Gastroesophageal sphincter (tissue), 4 donors: ENCODE data around the gene CCDC127. TPM values are rescaled to one million over a fixed set of nuclear protein-coding genes. Genes with fewer than 3 reads are reported as not detected.

ENCODE experiments used
- ATAC-seq: fragments of 150-250 bp; one replicate; pipeline ENCODE4 v1.9.1; 2016; ENCODE audit warnings: mild to moderate bottlenecking, moderate library complexity
- H3K27ac ChIP-seq, 4 donors: fragments of 200-600 bp; sonication (generic) in 3 of 4; 1 replicate in 3 of 4; 2 replicates in 1 of 4; pipeline ENCODE4 v1.5.1; 2016 to 2019
- H3K27me3 ChIP-seq: fragments of 200-600 bp; sonication (generic); one replicate; pipeline ENCODE4 v1.5.1; 2019
- H3K36me3 ChIP-seq, 2 donors: fragments of 200-600 bp; sonication (generic); one replicate each; pipeline ENCODE4 v1.5.1; 2019; ENCODE audit warnings: control low read depth in 1 of 2
- H3K4me1 ChIP-seq, 3 donors: fragments of 200-600 bp; sonication (generic); 1 replicate in 2 of 3; 2 replicates in 1 of 3; pipeline ENCODE4 v1.5.1; 2016 to 2019; ENCODE audit warnings: control low read depth in 2 of 3
- H3K4me3 ChIP-seq, 2 donors: fragments of 200-600 bp; sonication (generic); one replicate each; pipeline ENCODE4 v1.5.1; 2019; ENCODE audit warnings: mild to moderate bottlenecking in 1 of 2, moderate library complexity in 1 of 2
- H3K9me3 ChIP-seq, 3 donors: fragments of 200-600 bp; sonication (generic); one replicate each; pipeline ENCODE4 v1.5.1; 2017 to 2019; ENCODE audit warnings: control low read depth in 2 of 3
- EP300 ChIP-seq: sonication (generic); formaldehyde crosslinking; IDR thresholded peaks from one replicate; pipeline ENCODE4 v1.6.1; 2017; ENCODE audit warnings: antibody characterized with exemption, mild to moderate bottlenecking
- POLR2A ChIP-seq, 2 donors: fragments of 450-650 bp; IDR thresholded peaks; one replicate each; pipeline ENCODE4 v1.6.1; 2017; ENCODE audit warnings: antibody characterized with exemption in 2 of 2, mild to moderate bottlenecking in 2 of 2, moderate library complexity in 1 of 2
- POLR2AphosphoS5 ChIP-seq: sonication (generic); formaldehyde crosslinking; IDR thresholded peaks from one replicate; pipeline ENCODE4 v1.6.1; 2017; ENCODE audit warnings: antibody characterized with exemption
- WGBS, 2 donors: methylation state at CpG; one replicate each; pipeline ENCODE4 v1.1.5; 2018; ENCODE audit warnings: low coverage in 1 of 2; 5-methylcytosine and 5-hydroxymethylcytosine counted together
- total RNA-seq, 4 donors: library from RNA; depleted of rRNA; stranded (reverse); fragments of >200 nt; gene quantifications; one replicate each; pipeline ENCODE4 v1.1.0, GENCODE V29; 2016
- TF ChIP-seq, protein P1 (sequence below), 4 experiments: fragments of 200-600 bp in 2 of 4; fragments of 450-650 bp in 2 of 4; sonication (generic) in 1 of 4; IDR thresholded peaks; one replicate each; pipeline ENCODE4 v1.5.1; 2017 to 2019; ENCODE audit warnings: antibody characterized with exemption in 4 of 4, mild to moderate bottlenecking in 2 of 4, moderate library complexity in 2 of 4

The CCDC127 gene
- total RNA-seq, 4 donors from 2014 or later = 6.5 to 11.7 (median 8.2) TPM

GRCh38 chr5:206406-206805, 11.5 kb downstream of the CCDC127 start:
- WGBS, 2 donors = 47 to 74% methylated on average over 5 to 7 of the region's 11 CpGs
- Histone ChIP-seq H3K27ac (no peak overlapping the region), H3K4me3 (no peak overlapping the region), H3K27me3 (no peaks in the 10 kb centered on the region), H3K9me3 (no peaks in the 10 kb centered on the region), H3K4me1 (peaks cover 0 to 18% (median 0%) of the 10 kb centered on the region in 3 donors), H3K36me3 (peaks cover 0 to 58% of the 10 kb centered on the region in 2 donors)
- TF ChIP-seq POLR2A (IDR thresholded peaks at IDR 0.05) (no peak), POLR2AphosphoS5 (no peak), EP300 (no peak)
- TF ChIP-seq, protein P1, sequence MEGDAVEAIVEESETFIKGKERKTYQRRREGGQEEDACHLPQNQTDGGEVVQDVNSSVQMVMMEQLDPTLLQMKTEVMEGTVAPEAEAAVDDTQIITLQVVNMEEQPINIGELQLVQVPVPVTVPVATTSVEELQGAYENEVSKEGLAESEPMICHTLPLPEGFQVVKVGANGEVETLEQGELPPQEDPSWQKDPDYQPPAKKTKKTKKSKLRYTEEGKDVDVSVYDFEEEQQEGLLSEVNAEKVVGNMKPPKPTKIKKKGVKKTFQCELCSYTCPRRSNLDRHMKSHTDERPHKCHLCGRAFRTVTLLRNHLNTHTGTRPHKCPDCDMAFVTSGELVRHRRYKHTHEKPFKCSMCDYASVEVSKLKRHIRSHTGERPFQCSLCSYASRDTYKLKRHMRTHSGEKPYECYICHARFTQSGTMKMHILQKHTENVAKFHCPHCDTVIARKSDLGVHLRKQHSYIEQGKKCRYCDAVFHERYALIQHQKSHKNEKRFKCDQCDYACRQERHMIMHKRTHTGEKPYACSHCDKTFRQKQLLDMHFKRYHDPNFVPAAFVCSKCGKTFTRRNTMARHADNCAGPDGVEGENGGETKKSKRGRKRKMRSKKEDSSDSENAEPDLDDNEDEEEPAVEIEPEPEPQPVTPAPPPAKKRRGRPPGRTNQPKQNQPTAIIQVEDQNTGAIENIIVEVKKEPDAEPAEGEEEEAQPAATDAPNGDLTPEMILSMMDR (IDR thresholded peaks at IDR 0.05) = no peak
- ATAC-seq = no peak

GRCh38 chr5:204966-205670, 12.8 kb downstream of the CCDC127 start:
- Histone ChIP-seq H3K36me3 (peaks cover 0 to 58% of the 10 kb centered on the region in 2 donors), H3K4me1 (peaks cover 0 to 18% (median 0%) of the 10 kb centered on the region in 3 donors), H3K27ac (no peak overlapping the region), H3K27me3 (no peaks in the 10 kb centered on the region), H3K4me3 (no peak overlapping the region), H3K9me3 (no peaks in the 10 kb centered on the region)
- no peak for ATAC-seq
- no peak for TF ChIP-seq EP300
- no peak for TF ChIP-seq POLR2AphosphoS5
- no peak for TF ChIP-seq POLR2A (IDR thresholded peaks at IDR 0.05)
- TF ChIP-seq, protein P1 (IDR thresholded peaks at IDR 0.05) = no peak
- 93 to 94% methylated on average over 15 to 18 of the region's 30 CpGs for WGBS, 2 donors

DNA sequence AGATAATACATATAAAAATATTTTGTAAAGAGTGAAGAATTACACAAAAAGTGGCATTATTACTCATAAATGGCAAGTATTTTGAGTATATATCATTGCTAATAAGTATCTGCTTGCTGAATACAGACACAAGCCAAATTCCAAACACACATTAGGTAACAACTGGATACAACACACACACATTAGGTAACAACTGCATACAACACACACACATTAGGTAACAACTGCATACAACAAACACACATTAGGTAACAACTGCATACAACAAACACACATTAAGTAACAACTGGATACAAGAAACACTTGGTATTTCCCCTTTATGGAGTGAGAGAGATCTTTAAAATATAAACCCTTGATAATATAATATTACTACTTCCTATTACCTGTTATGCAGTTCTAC, 13.5 kb downstream of the CCDC127 start:
- H3K4me1 ChIP-seq = peaks cover 0 to 13% (median 0%) of the 10 kb centered on the region in 3 donors
- H3K27ac ChIP-seq = no peak overlapping the region
- TF ChIP-seq EP300 = no peak
- TF ChIP-seq, protein P1 (IDR thresholded peaks at IDR 0.05) = no peak
- TF ChIP-seq POLR2AphosphoS5 = no peak
- no peak for TF ChIP-seq POLR2A (IDR thresholded peaks at IDR 0.05)
- H3K4me3 ChIP-seq = no peak overlapping the region
- H3K27me3 ChIP-seq = no peaks in the 10 kb centered on the region
- peaks cover 0 to 58% of the 10 kb centered on the region in 2 donors for H3K36me3 ChIP-seq
- no peaks in the 10 kb centered on the region for H3K9me3 ChIP-seq
- ATAC-seq = no peak

GRCh38 chr5:204001-204400, 14.0 kb downstream of the CCDC127 start:
- peaks cover 0 to 13% (median 0%) of the 10 kb centered on the region in 3 donors for H3K4me1 ChIP-seq
- no peak for ATAC-seq
- 80 to 83% methylated on average over 1 to 3 of the region's 6 CpGs for WGBS, 2 donors
- TF ChIP-seq POLR2A (IDR thresholded peaks at IDR 0.05) = no peak
- TF ChIP-seq POLR2AphosphoS5 = no peak
- TF ChIP-seq EP300 = no peak
- TF ChIP-seq, protein P1 (IDR thresholded peaks at IDR 0.05) = no peak
- peaks cover 0 to 62% of the 10 kb centered on the region in 2 donors for H3K36me3 ChIP-seq
- H3K27me3 ChIP-seq = no peaks in the 10 kb centered on the region
- no peak overlapping the region for H3K4me3 ChIP-seq
- H3K9me3 ChIP-seq = no peaks in the 10 kb centered on the region
- H3K27ac ChIP-seq = no peak overlapping the region
